CD14-positive monocyte (primary cell): ENCODE data around the gene H2AZ2. TPM values are rescaled to one million over a fixed set of nuclear protein-coding genes. Genes with fewer than 3 reads are reported as not detected.

ENCODE experiments used
- DNase-seq, 3 donors: peaks; one replicate each; pipeline ENCODE4 v3.0.0-alpha.2; 2011 to 2022
- H2AFZ ChIP-seq: 2 replicates; pipeline ENCODE4 v1.6.0; 2012; ENCODE audit warnings: mild to moderate bottlenecking, low read depth, low read length, inconsistent platforms; ENCODE audit not compliant: insufficient read depth, poor library complexity, severe bottlenecking
- H3K27ac ChIP-seq, 2 donors: 1 replicate in 1 of 2; 2 replicates in 1 of 2; pipeline ENCODE4 v1.5.1; 2012 to 2013; ENCODE audit warnings: low read length in 2 of 2, control low read depth in 1 of 2, inconsistent platforms in 1 of 2, low read depth in 1 of 2, mild to moderate bottlenecking in 1 of 2
- H3K27me3 ChIP-seq, 2 donors: one replicate each; pipeline versions ENCODE4 v1.6.0 to v1.6.1; 2011 to 2013; ENCODE audit warnings: low read length in 2 of 2; ENCODE audit not compliant: control insufficient read depth in 2 of 2, insufficient read depth in 2 of 2
- H3K36me3 ChIP-seq, 2 donors: replicated peaks in 1 of 2; 1 replicate in 1 of 2; 2 replicates in 1 of 2; pipeline versions ENCODE4 v1.5.1 to v1.6.1; 2012 to 2013; ENCODE audit warnings: low read length in 2 of 2, control low read depth in 1 of 2, inconsistent platforms in 1 of 2, mild to moderate bottlenecking in 1 of 2; ENCODE audit not compliant: insufficient read depth in 2 of 2, control insufficient read depth in 1 of 2
- H3K4me1 ChIP-seq, 2 donors: 1 replicate in 1 of 2; 2 replicates in 1 of 2; pipeline versions ENCODE4 v1.5.1 to v1.6.1; 2012 to 2013; ENCODE audit warnings: low read length in 2 of 2, control low read depth in 1 of 2, inconsistent platforms in 1 of 2, mild to moderate bottlenecking in 1 of 2, moderate library complexity in 1 of 2; ENCODE audit not compliant: insufficient read depth in 2 of 2, control insufficient read depth in 1 of 2
- H3K4me2 ChIP-seq: replicated peaks from 2 replicates; pipeline ENCODE3; 2012; ENCODE audit warnings: low read length, moderate library complexity, mild to moderate bottlenecking; ENCODE audit not compliant: poor library complexity, severe bottlenecking; ENCODE audit errors: extremely low read depth
- H3K4me3 ChIP-seq, 3 experiments: fragments of 200-600 bp in 1 of 3; sonication (generic) in 1 of 3; replicated peaks in 1 of 3; 1 replicate in 2 of 3; 2 replicates in 1 of 3; pipeline ENCODE4 v1.5.1; 2011 to 2013; ENCODE audit warnings: low read length in 3 of 3, mild to moderate bottlenecking in 3 of 3, control low read depth in 2 of 3, low read depth in 2 of 3, inconsistent platforms in 1 of 3, moderate library complexity in 1 of 3
- H3K79me2 ChIP-seq: 2 replicates; pipeline ENCODE4 v1.6.0; 2012; ENCODE audit warnings: mild to moderate bottlenecking, control low read depth, inconsistent platforms, low read length, moderate library complexity; ENCODE audit not compliant: insufficient read depth
- H3K9ac ChIP-seq: 2 replicates; pipeline ENCODE4 v1.6.0; 2017; ENCODE audit warnings: low read length, mild to moderate bottlenecking; ENCODE audit not compliant: insufficient read depth, poor library complexity, severe bottlenecking
- H3K9me3 ChIP-seq, 2 donors: replicated peaks in 1 of 2; 1 replicate in 1 of 2; 2 replicates in 1 of 2; pipeline versions ENCODE4 v1.5.1 to v1.6.1; 2012 to 2013; ENCODE audit warnings: low read length in 2 of 2, control low read depth in 1 of 2; ENCODE audit not compliant: control insufficient read depth in 1 of 2, insufficient read depth in 1 of 2
- H4K20me1 ChIP-seq: 2 replicates; pipeline ENCODE4 v1.6.0; 2012; ENCODE audit warnings: mild to moderate bottlenecking, low read length, control low read depth, moderate library complexity; ENCODE audit not compliant: insufficient read depth
- H3K27ac Mint-ChIP-seq, 7 donors: one replicate each; pipeline ENCODE4 v1.8.0; 2020; ENCODE audit warnings: mild to moderate bottlenecking in 7 of 7, mixed read lengths in 7 of 7, moderate library complexity in 6 of 7, inconsistent platforms in 2 of 7
- H3K27me3 Mint-ChIP-seq, 3 donors: one replicate each; pipeline ENCODE4 v1.8.0; 2021 to 2022; ENCODE audit warnings: low read depth in 3 of 3, mild to moderate bottlenecking in 3 of 3, mixed read lengths in 3 of 3, moderate library complexity in 3 of 3, inconsistent platforms in 1 of 3
- H3K36me3 Mint-ChIP-seq, 2 donors: one replicate each; pipeline ENCODE4 v1.8.0; 2020; ENCODE audit warnings: mixed read lengths in 2 of 2, inconsistent platforms in 1 of 2, mild to moderate bottlenecking in 1 of 2
- H3K4me1 Mint-ChIP-seq: one replicate; pipeline ENCODE4 v1.8.0; 2020; ENCODE audit warnings: mild to moderate bottlenecking, mixed read lengths
- H3K4me3 Mint-ChIP-seq, 2 donors: one replicate each; pipeline ENCODE4 v1.8.0; 2020; ENCODE audit warnings: mild to moderate bottlenecking in 2 of 2, mixed read lengths in 2 of 2, moderate library complexity in 1 of 2
- H3K9me3 Mint-ChIP-seq, 7 donors: one replicate each; pipeline ENCODE4 v1.8.0; 2020 to 2022; ENCODE audit warnings: mixed read lengths in 7 of 7, mild to moderate bottlenecking in 6 of 7, moderate library complexity in 6 of 7, inconsistent platforms in 2 of 7
- CTCF ChIP-seq: fragments of 200-600 bp; IDR thresholded peaks from one replicate; pipeline ENCODE4 v1.8.0; 2022; ENCODE audit warnings: antibody characterized with exemption, mild to moderate bottlenecking
- WGBS: methylation state at CpG from one replicate; pipeline ENCODE4 v1.1.5; 2013; ENCODE audit warnings: missing lambda C conversion rate; ENCODE audit not compliant: insufficient coverage; 5-methylcytosine and 5-hydroxymethylcytosine counted together
- intact Hi-C, 2 donors: fragments of 100-400 bp; cut with micrococcal nuclease; formaldehyde crosslinking; loops; one replicate each; pipeline versions ENCODE4 v1.15.0 to v1.15.1; 2023
- polyA plus RNA-seq, 3 donors: library from polyadenylated mRNA; depleted of rRNA in 1 of 3; unstranded in 2 of 3; stranded (reverse) in 1 of 3; fragments of 300-500 nt in 2 of 3; fragments of >200 nt in 1 of 3; fragmentation: Illumina TruSeq in 2 of 3; gene quantifications; 1 replicate in 2 of 3; 2 replicates in 1 of 3; pipeline ENCODE4 v1.2.3, GENCODE V29; 2012 to 2021

Gene H2AZ2
- polyA plus RNA-seq, 3 donors, result 128 to 186 (median 181) TPM

- Mint-ChIP-seq H3K36me3 (no peaks in the 10 kb centered on the region), H3K27ac (no peak overlapping the region), H3K27me3 (peaks cover 0 to 1% (median 0%) of the 10 kb centered on the region in 3 donors), H3K4me3 (no peak overlapping the region), H3K4me1 (no peaks in the 10 kb centered on the region), H3K9me3 (no peaks in the 10 kb centered on the region)
- Histone ChIP-seq H3K79me2 (no peaks in the 10 kb centered on the region), H3K9ac (no peak overlapping the region), H2AFZ (no peak overlapping the region), H3K9me3 (no peaks in the 10 kb centered on the region), H3K4me1 (no peaks in the 10 kb centered on the region), H4K20me1 (no peaks in the 10 kb centered on the region), H3K27me3 (no peaks in the 10 kb centered on the region), H3K27ac (no peak overlapping the region), H3K4me3 (no peak overlapping the region), H3K4me2 (no peak overlapping the region), H3K36me3 (no peaks in the 10 kb centered on the region)
- DNase-seq, result no peak
- intact Hi-C loops, result no loop called here
- no peak for TF ChIP-seq CTCF
- 100% methylated on average over 1 of the region's 5 CpGs for WGBS
Observed at GRCh38 chr7:44789990-44790389, 57.9 kb downstream of the H2AZ2 start.

- no peak overlapping the region for H2AFZ ChIP-seq
- H4K20me1 ChIP-seq, result no peaks in the 10 kb centered on the region
- no peak overlapping the region for H3K4me3 ChIP-seq
- H3K27ac Mint-ChIP-seq, result no peak overlapping the region
- no peaks in the 10 kb centered on the region for H3K79me2 ChIP-seq
- DNase-seq, result no peak
- 100% methylated on average over 2 of the region's 3 CpGs for WGBS
- H3K27me3 Mint-ChIP-seq, result peaks cover 0 to 1% (median 0%) of the 10 kb centered on the region in 3 donors
- no peaks in the 10 kb centered on the region for H3K36me3 ChIP-seq
- H3K4me1 Mint-ChIP-seq, result no peaks in the 10 kb centered on the region
- H3K9me3 Mint-ChIP-seq, result peaks cover 4 to 11% (median 7%) of the 10 kb centered on the region in 7 donors
- H3K9me3 ChIP-seq, result peaks cover 0 to 10% of the 10 kb centered on the region in 2 donors
- no peak overlapping the region for H3K4me3 Mint-ChIP-seq
- no peak overlapping the region for H3K27ac ChIP-seq
- H3K4me2 ChIP-seq, result no peak overlapping the region
- intact Hi-C loops, result no loop called here
- H3K36me3 Mint-ChIP-seq, result no peaks in the 10 kb centered on the region
- no peaks in the 10 kb centered on the region for H3K4me1 ChIP-seq
- H3K9ac ChIP-seq, result no peak overlapping the region
- no peaks in the 10 kb centered on the region for H3K27me3 ChIP-seq
- no peak for TF ChIP-seq CTCF
Observed at GRCh38 chr7:44787762-44788161, 60.1 kb downstream of the H2AZ2 start.
